GM10248 (cell line): ENCODE results near the gene TFR2.
A peak's percentile ranks its signal among the peaks of the same experiment; 100 is the strongest.

ENCODE experiments used
- CTCF ChIA-PET: fragments of 300-600 bp; sonication (Branson Sonifier 250); formaldehyde crosslinking; extraction: SDS; loops from one replicate; lab custom pipeline; 2021; ENCODE audit warnings: antibody characterized with exemption; lab: Yijun Ruan, JAX
- POLR2A ChIA-PET: fragments of 350-650 bp; sonication (Branson Sonifier 250); formaldehyde crosslinking; extraction: SDS; loops from one replicate; lab custom pipeline; 2020; ENCODE audit warnings: antibody characterized with exemption; lab: Yijun Ruan, JAX
- DNase-seq: peaks from one replicate; pipeline ENCODE4 v3.0.0; 2012; ENCODE audit errors: extremely low spot score
- CTCF ChIP-seq: IDR thresholded peaks from 2 replicates; pipeline ENCODE4 v1.5.1; 2012; ENCODE audit warnings: mild to moderate bottlenecking, low read depth; ENCODE audit errors: extremely low read depth, missing control alignments, control extremely low read depth

Gene TFR2

GRCh38 chr7:100639995-100640516 lies 1.3 kb downstream of the TFR2 start:
- ChIA-PET CTCF (interaction anchor here (1.4 to 2.6 kb wide), 2 partner anchors 11 to 51 kb away, joined by 3 to 9 read pairs; no protein-coding TSS in a partner anchor), POLR2A (no interaction called here)
- no peak for TF ChIP-seq CTCF
- no peak for DNase-seq

- peak; percentile 30 for TF ChIP-seq CTCF
- ChIA-PET POLR2A (interaction anchor here (0.6 to 0.7 kb wide), 2 partner anchors 49 to 158 kb away, joined by 3 to 5 read pairs; no protein-coding TSS in a partner anchor), CTCF (interaction anchor here (0.8 to 3.0 kb wide), 12 partner anchors 9 to 219 kb away, joined by 3 to 9 read pairs (median 4); partner anchors contain the start of gene SLC12A9)
- peak; percentile 79 for DNase-seq
These were observed 8.2 kb downstream of the TFR2 start for GRCh38 chr7:100632951-100633717.

GRCh38 chr7:100630066-100630465 lies 11.3 kb downstream of the TFR2 start:
- ChIA-PET POLR2A (no interaction called here), CTCF (interaction anchor here (1.1 to 2.6 kb wide), 12 partner anchors 9 to 580 kb away, joined by 3 to 13 read pairs (median 4); partner anchors contain the start of gene MOSPD3)
- no peak for TF ChIP-seq CTCF

GRCh38 chr7:100629117-100629716 lies 12.1 kb downstream of the TFR2 start:
- CTCF ChIA-PET, result interaction anchor here (0.8 to 2.6 kb wide), 14 partner anchors 10 to 581 kb away, joined by 3 to 13 read pairs (median 4); partner anchors contain the start of genes MOSPD3 and POP7
- peak; percentile 53 for TF ChIP-seq CTCF
- POLR2A ChIA-PET, result no interaction called here
- no peak for DNase-seq

More at GRCh38 chr7:100630066-100630465, 11.3 kb downstream of the TFR2 start:
- no peak for DNase-seq

- CTCF ChIA-PET, result interaction anchor here (2.2 kb wide), 1 partner anchor 78 kb away, joined by 10 read pairs; the partner anchor contains the start of gene POP7
These were observed 14.2 kb downstream of the TFR2 start for GRCh38 chr7:100627238-100627549.

More at GRCh38 chr7:100627238-100627549, 14.2 kb downstream of the TFR2 start:
- POLR2A ChIA-PET, result no interaction called here
- DNase-seq, result no peak
- TF ChIP-seq CTCF, result no peak
